DND-41 (cell line): ENCODE measurements around the gene TOX2.

Experiments used
- EZH2 ChIP-seq: IDR thresholded peaks from 3 replicates; pipeline ENCODE4 v1.6.1; 2012; ENCODE audit warnings: borderline replicate concordance, low read depth, mild to moderate bottlenecking, moderate library complexity, low read length, inconsistent platforms; ENCODE audit not compliant: severe bottlenecking
- TF ChIP-seq, protein P1 (sequence below): IDR thresholded peaks from 2 replicates; pipeline ENCODE4 v1.5.1; 2012; ENCODE audit warnings: borderline replicate concordance, low read length, moderate library complexity, mild to moderate bottlenecking; ENCODE audit not compliant: poor library complexity, severe bottlenecking; ENCODE audit errors: extremely low read depth

DNA sequence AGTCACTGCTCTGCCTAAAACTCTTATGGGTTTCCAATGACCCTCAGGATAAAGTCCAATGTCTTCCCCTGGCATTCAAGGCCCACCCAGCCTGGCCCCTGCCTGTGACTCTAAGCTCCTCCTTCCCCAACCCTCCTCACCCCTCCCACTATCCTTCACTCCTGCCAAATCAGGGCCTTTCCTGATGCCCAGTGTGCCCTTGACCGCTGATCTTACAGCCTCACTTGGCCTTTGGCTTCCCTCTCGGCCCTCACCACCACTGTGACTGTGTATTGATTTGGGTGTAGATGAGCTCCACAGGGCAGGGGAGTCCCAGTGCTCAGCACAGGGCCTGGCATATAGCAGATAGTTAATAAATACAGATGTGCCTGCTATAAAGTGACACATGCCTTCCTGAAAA is 115.7 kb downstream of the TOX2 start:
- TF ChIP-seq, protein P1, sequence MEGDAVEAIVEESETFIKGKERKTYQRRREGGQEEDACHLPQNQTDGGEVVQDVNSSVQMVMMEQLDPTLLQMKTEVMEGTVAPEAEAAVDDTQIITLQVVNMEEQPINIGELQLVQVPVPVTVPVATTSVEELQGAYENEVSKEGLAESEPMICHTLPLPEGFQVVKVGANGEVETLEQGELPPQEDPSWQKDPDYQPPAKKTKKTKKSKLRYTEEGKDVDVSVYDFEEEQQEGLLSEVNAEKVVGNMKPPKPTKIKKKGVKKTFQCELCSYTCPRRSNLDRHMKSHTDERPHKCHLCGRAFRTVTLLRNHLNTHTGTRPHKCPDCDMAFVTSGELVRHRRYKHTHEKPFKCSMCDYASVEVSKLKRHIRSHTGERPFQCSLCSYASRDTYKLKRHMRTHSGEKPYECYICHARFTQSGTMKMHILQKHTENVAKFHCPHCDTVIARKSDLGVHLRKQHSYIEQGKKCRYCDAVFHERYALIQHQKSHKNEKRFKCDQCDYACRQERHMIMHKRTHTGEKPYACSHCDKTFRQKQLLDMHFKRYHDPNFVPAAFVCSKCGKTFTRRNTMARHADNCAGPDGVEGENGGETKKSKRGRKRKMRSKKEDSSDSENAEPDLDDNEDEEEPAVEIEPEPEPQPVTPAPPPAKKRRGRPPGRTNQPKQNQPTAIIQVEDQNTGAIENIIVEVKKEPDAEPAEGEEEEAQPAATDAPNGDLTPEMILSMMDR, result no peak
- TF ChIP-seq EZH2, result no peak
